Ovary (tissue), 9 donors: ENCODE results near the gene ZBTB7A. TPM values are rescaled to one million over a fixed set of nuclear protein-coding genes. Genes with fewer than 3 reads are reported as not detected.

Experiments
- DNase-seq, 5 donors: peaks; one replicate each; pipeline ENCODE4 v3.0.0-alpha.2; 2019 to 2020
- H3K27ac ChIP-seq, 2 donors: fragments of 200-600 bp; one replicate each; pipeline versions ENCODE4 v1.5.1 to v1.8.0; 2019 to 2022
- H3K27me3 ChIP-seq: fragments of 200-600 bp; one replicate; pipeline ENCODE4 v1.8.0; 2022
- H3K36me3 ChIP-seq: fragments of 200-600 bp; sonication (generic); one replicate; pipeline ENCODE4 v1.5.1; 2019
- H3K4me1 ChIP-seq: one replicate; pipeline ENCODE4 v1.8.1; 2013; ENCODE audit warnings: mild to moderate bottlenecking, moderate library complexity; ENCODE audit not compliant: insufficient read depth
- H3K4me3 ChIP-seq: fragments of 200-600 bp; sonication (generic); one replicate; pipeline ENCODE4 v1.5.1; 2017
- H3K9me3 ChIP-seq, 2 donors: fragments of 200-600 bp in 1 of 2; sonication (generic) in 1 of 2; one replicate each; pipeline versions ENCODE4 v1.5.1 to v1.8.1; 2013 to 2019; ENCODE audit warnings: mild to moderate bottlenecking in 1 of 2, moderate library complexity in 1 of 2
- CTCF ChIP-seq, 3 donors: fragments of 450-650 bp in 2 of 3; fragments of 200-600 bp in 1 of 3; IDR thresholded peaks; one replicate each; pipeline versions ENCODE4 v1.5.1 to v1.8.0; 2016 to 2022; ENCODE audit warnings: antibody characterized with exemption in 3 of 3, mild to moderate bottlenecking in 1 of 3
- EP300 ChIP-seq: sonication (generic); formaldehyde crosslinking; IDR thresholded peaks from one replicate; pipeline ENCODE4 v1.6.1; 2017; ENCODE audit warnings: antibody characterized with exemption
- POLR2A ChIP-seq: fragments of 450-650 bp; IDR thresholded peaks from one replicate; pipeline ENCODE4 v1.6.1; 2017; ENCODE audit warnings: antibody characterized with exemption, mild to moderate bottlenecking, moderate library complexity
- WGBS, 3 donors: extraction: QIAGEN DNeasy Blood & Tissue Kit in 1 of 3; methylation state at CpG; one replicate each; pipeline versions ENCODE4 v1.1.5 to v1.1.7; 2013 to 2017; 5-methylcytosine and 5-hydroxymethylcytosine counted together
- intact Hi-C, 4 donors: fragments of 100-400 bp; cut with DNase I; formaldehyde crosslinking; loops; one replicate each; pipeline versions ENCODE4 v1.11.0 to v1.15.1; 2022 to 2023
- polyA plus RNA-seq, 2 donors: library from polyadenylated mRNA; stranded (reverse); fragments of 200-250 nt in 1 of 2; fragments of 350-450 nt in 1 of 2; fragmentation: Illumina TruSeq in 1 of 2; extraction: RNeasy Lipid Tissue Mini Kit (QIAGEN cat#74804) in 1 of 2; gene quantifications; one replicate each; pipeline ENCODE4 v1.2.3, GENCODE V29; 2013 to 2014
- total RNA-seq, 7 donors: library from RNA; depleted of rRNA in 2 of 7; stranded (reverse); fragments of >200 nt in 2 of 7; fragmentation: NEBNext Ultra II Directional in 3 of 7; extraction: Animal tissue kit (Norgen Biotek cat#: 25700) in 3 of 7; gene quantifications; one replicate each; pipeline versions ENCODE4 v1.1.0 to v1.2.4, GENCODE V29; 2016 to 2023
- donor health status: DM: no; HTN: no; CAD: no; lungs with moderate emphysema.
- donor health status: DM: no; HTN: no; CAD: no.
- donor health status: Bipolar disorder and iron deficiency.
- donor health status: DM: yes; HTN: yes; CAD: no.
- donor health status: DM: no; HTN: no; CAD: no.
- donor health status: DM: yes; HTN: yes; CAD: no.

Gene ZBTB7A
- total and polyA plus RNA-seq, 9 donors, result 9.1 to 56.4 (median 38.5) TPM

GRCh38 chr19:4068047-4068966 lies 1.6 kb upstream of the ZBTB7A start:
- DNase-seq, result peak in 1 of 5 donors; percentile 35

GRCh38 chr19:4067396-4068046 lies 822 bp upstream of the ZBTB7A start:
- TF ChIP-seq POLR2A (no peak), EP300 (no peak), CTCF (IDR thresholded peaks at IDR 0.05) (no peak)
- peak; percentile 54 to 69 (median 67) for DNase-seq
- peaks cover 14% of the 10 kb centered on the region for H3K4me1 ChIP-seq
- no peaks in the 10 kb centered on the region for H3K9me3 ChIP-seq
- 0 to 1% (median 1%) methylated on average over 40 to 58 of the region's 58 CpGs for WGBS, 3 donors
- H3K4me3 ChIP-seq, result peak overlapping the region; percentile 91
- peak overlapping the region; percentile 93 to 96 for H3K27ac ChIP-seq
- intact Hi-C loops, result no loop called here
- H3K36me3 ChIP-seq, result no peaks in the 10 kb centered on the region
- no peaks in the 10 kb centered on the region for H3K27me3 ChIP-seq

More at GRCh38 chr19:4068047-4068966, 1.6 kb upstream of the ZBTB7A start:
- no peaks in the 10 kb centered on the region for H3K27me3 ChIP-seq
- H3K36me3 ChIP-seq, result no peaks in the 10 kb centered on the region
- H3K4me3 ChIP-seq, result peak overlapping the region; percentile 91
- peak overlapping the region; percentile 52 to 93 for H3K27ac ChIP-seq
- no peaks in the 10 kb centered on the region for H3K9me3 ChIP-seq
- TF ChIP-seq CTCF (IDR thresholded peaks at IDR 0.05) (no peak), EP300 (no peak), POLR2A (no peak)
- peaks cover 7% of the 10 kb centered on the region for H3K4me1 ChIP-seq
- WGBS, 3 donors, result 23 to 30% (median 29%) methylated on average over 31 of the region's 31 CpGs
- intact Hi-C loops, result no loop called here

GRCh38 chr19:4066176-4066606 lies 508 bp downstream of the ZBTB7A start:
- no peaks in the 10 kb centered on the region for H3K9me3 ChIP-seq
- intact Hi-C loops, result no loop called here
- peaks cover 27% of the 10 kb centered on the region for H3K4me1 ChIP-seq
- 0 to 1% (median 0%) methylated on average over 1 to 31 of the region's 31 CpGs for WGBS, 3 donors
- peak; percentile 75 to 86 (median 85) for DNase-seq
- H3K27me3 ChIP-seq, result no peaks in the 10 kb centered on the region
- H3K27ac ChIP-seq, result peak overlapping the region; percentile 93 to 96
- H3K36me3 ChIP-seq, result no peaks in the 10 kb centered on the region
- no peak for TF ChIP-seq POLR2A
- TF ChIP-seq CTCF (IDR thresholded peaks at IDR 0.05), result no peak
- TF ChIP-seq EP300, result no peak
- H3K4me3 ChIP-seq, result peak overlapping the region; percentile 91

GRCh38 chr19:4065430-4066175 lies 1.1 kb downstream of the ZBTB7A start:
- TF ChIP-seq EP300, result no peak
- TF ChIP-seq CTCF (IDR thresholded peaks at IDR 0.05), result peak in 1 of 3 donors; percentile 13
- intact Hi-C loops, result no loop called here
- H3K4me3 ChIP-seq, result peak overlapping the region; percentile 91
- WGBS, 3 donors, result 0 to 1% (median 0%) methylated on average over 20 to 87 of the region's 98 CpGs
- peak overlapping the region; percentile 93 to 96 for H3K27ac ChIP-seq
- H3K27me3 ChIP-seq, result no peaks in the 10 kb centered on the region
- no peaks in the 10 kb centered on the region for H3K36me3 ChIP-seq
- H3K9me3 ChIP-seq, result no peaks in the 10 kb centered on the region
- peaks cover 32% of the 10 kb centered on the region for H3K4me1 ChIP-seq
- peak; percentile 97 to 98 (median 97) for DNase-seq
